GM06990 (cell line): ENCODE data around the gene EVPL.

Experiments
- DNase-seq: peaks from one replicate; pipeline ENCODE4 v3.0.0-alpha.2; 2011; ENCODE audit not compliant: insufficient read length; ENCODE audit errors: extremely low read depth
- H3K27me3 ChIP-seq: replicated peaks from 2 replicates; pipeline ENCODE4 v1.6.0; 2011; ENCODE audit warnings: low read length; ENCODE audit not compliant: control insufficient read depth, insufficient read depth
- H3K36me3 ChIP-seq: 2 replicates; pipeline ENCODE4 v1.5.1; 2011; ENCODE audit warnings: low read length; ENCODE audit not compliant: control insufficient read depth, insufficient read depth
- H3K4me3 ChIP-seq: replicated peaks from 2 replicates; pipeline ENCODE4 v1.5.1; 2011; ENCODE audit warnings: low read depth, mild to moderate bottlenecking, control low read depth, low read length
- TF ChIP-seq, protein P1 (sequence below): IDR thresholded peaks from 2 replicates; pipeline ENCODE4 v1.5.1; 2011; ENCODE audit warnings: low read length, control low read depth, mild to moderate bottlenecking, inconsistent platforms; ENCODE audit not compliant: insufficient read depth, poor library complexity, severe bottlenecking

Gene EVPL

DNA sequence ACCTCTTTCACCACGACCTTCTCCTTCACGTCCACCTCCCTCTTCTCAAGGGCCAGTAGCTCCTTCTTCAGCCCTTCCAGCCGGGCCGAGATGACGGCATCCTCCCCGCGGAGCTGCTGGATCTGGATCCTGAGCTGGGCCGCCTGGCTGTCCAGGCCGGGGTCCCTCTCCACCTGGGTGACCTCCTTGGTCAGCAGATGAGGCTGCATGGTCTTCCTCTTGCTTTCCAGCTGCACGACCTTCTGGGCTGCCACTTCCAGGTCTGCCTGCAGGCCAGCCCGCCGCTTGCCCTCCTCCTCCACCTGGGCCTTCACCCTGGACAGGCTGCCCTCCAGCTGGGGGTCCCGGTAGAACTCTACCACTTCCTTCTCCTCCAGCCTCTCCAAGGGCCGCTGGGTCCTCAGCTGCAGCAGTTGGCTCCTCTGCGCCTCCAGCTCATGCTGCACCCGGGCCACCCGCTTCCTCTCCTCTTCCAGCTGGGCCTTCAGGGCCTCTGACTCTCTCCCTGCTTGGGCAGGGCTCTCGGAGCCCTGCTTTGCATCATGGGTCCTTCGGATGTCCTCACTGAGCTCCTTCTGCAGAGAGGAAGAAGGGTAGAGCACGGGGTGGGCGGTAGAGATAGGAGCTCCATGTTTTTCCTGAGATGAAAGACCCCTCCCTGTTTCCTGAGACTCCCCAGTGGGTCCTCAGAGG lies 17.0 kb downstream of the EVPL start:
- Histone ChIP-seq H3K4me3 (no peak overlapping the region), H3K27me3 (no peaks in the 10 kb centered on the region; the same call in 1 of the 2 replicates), H3K36me3 (no peaks in the 10 kb centered on the region; the same call in 1 of the 2 replicates)
- no peak for DNase-seq
- TF ChIP-seq, protein P1, sequence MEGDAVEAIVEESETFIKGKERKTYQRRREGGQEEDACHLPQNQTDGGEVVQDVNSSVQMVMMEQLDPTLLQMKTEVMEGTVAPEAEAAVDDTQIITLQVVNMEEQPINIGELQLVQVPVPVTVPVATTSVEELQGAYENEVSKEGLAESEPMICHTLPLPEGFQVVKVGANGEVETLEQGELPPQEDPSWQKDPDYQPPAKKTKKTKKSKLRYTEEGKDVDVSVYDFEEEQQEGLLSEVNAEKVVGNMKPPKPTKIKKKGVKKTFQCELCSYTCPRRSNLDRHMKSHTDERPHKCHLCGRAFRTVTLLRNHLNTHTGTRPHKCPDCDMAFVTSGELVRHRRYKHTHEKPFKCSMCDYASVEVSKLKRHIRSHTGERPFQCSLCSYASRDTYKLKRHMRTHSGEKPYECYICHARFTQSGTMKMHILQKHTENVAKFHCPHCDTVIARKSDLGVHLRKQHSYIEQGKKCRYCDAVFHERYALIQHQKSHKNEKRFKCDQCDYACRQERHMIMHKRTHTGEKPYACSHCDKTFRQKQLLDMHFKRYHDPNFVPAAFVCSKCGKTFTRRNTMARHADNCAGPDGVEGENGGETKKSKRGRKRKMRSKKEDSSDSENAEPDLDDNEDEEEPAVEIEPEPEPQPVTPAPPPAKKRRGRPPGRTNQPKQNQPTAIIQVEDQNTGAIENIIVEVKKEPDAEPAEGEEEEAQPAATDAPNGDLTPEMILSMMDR = no peak

DNA sequence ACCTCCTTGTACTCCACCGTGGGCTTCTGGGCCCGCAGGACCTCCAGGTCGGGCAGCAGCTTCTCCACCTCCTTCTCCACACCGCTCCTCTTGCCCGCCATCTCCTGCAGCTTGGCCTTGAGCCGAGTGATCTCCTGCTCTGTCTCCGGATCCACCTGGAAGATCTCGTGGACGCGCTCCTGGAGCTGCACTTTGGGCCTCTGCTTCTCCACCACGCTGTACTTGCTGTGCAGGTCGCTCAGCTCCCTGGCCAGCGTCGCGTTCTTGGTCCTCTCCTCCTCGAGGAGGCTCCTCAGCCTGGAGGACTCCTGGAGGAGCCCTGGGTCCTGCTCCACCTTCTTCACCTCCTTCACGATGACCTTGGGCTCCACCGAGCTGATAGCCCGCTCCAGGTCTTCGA lies 17.7 kb downstream of the EVPL start:
- H3K36me3 ChIP-seq = peaks cover 3% of the 10 kb centered on the region
- DNase-seq = no peak
- H3K4me3 ChIP-seq = no peak overlapping the region
- no peaks in the 10 kb centered on the region; the same call in 1 of the 2 replicates for H3K27me3 ChIP-seq
- TF ChIP-seq, protein P1 = no peak

DNA sequence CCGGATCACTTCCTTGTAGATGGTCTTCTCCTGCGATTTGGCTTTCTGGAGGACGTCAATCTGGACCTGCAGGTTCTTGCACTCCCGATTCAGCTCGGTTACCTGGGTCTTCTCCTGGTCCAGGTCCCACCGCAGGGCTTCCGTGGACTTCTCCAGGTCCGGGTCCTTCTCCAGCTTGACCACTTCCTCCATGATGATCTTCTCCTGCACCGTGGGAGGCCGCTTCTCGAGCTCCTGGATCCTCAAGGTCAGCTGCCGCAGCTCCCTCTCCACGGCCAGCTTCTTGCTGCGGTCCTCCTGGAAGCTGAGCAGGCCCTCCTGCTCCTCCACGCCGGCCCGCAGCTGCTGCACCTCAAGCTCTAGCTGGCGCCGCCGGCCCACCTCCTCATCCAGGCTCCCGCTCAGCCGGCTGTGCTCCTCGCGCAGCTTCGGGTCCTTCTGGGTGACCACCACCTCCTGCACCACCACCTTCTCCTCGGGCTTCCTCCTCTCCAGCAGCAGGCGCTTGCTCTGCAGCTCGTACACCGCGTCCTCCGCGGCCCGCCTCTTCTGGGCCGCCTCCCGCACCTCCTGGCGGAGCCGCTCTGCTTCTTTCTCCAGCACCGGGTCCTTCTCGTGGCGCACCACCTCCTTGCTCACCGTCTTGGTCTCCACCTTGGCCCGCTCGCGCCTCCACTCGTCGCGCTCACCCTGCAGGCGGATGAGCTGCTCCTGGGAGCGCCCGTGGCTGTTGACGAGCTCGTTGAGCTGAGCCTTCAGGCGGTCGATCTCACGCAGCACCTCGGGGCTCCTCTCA lies 18.3 kb downstream of the EVPL start:
- Histone ChIP-seq H3K27me3 (no peaks in the 10 kb centered on the region; the same call in 1 of the 2 replicates), H3K4me3 (no peak overlapping the region), H3K36me3 (peaks cover 3% of the 10 kb centered on the region)
- TF ChIP-seq, protein P1 = no peak
- DNase-seq = no peak

DNA sequence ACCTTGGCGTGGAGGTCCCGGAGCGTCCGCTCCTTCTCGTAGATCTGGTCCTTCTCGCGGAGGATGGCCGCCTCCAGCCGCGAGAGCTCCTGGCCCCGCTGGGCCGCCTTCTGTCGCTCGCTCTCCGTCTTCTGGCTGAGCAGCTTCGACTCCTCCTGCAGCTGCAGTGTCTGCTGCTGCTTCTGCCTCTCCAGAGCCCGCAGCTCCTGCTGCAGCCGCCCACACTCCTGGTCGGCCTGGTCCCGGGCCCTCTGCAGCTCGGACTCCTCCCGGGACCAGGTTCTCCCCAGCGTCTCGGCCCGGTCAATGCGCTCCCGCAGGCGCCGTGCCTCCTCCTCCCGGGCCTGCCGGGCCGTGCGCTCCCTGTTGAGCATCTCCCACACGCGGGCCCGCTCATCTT lies 18.9 kb downstream of the EVPL start:
- H3K36me3 ChIP-seq = peaks cover 3% of the 10 kb centered on the region
- TF ChIP-seq, protein P1 = no peak
- no peak overlapping the region for H3K4me3 ChIP-seq
- H3K27me3 ChIP-seq = no peaks in the 10 kb centered on the region; the same call in 1 of the 2 replicates
- no peak for DNase-seq

DNA sequence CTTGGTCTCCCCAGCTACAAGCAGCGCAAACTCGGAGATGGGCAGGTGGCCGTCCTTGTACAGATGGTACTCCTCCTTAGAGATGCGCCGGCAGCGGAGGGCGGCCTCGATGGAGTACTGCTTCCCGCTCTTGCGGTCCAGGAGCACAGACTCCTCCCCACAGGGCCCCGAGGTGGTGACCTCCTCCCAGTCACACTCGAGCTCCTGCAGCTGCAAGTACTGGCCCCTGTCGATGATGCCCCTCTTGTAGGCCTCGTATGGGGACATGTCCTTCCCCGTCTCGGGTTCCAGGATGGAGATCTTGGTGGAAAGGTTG lies 19.3 kb downstream of the EVPL start:
- DNase-seq = no peak
- Histone ChIP-seq H3K4me3 (no peak overlapping the region), H3K27me3 (no peaks in the 10 kb centered on the region; the same call in 1 of the 2 replicates), H3K36me3 (peaks cover 3% of the 10 kb centered on the region)
- TF ChIP-seq, protein P1 = no peak
